A673 (cell line): ENCODE results near the gene GNG5.

Experiments used
- EZH2 ChIP-seq: fragments of 200-600 bp; sonication (generic); IDR thresholded peaks from 2 replicates; pipeline ENCODE4 v1.6.1; 2017; ENCODE audit warnings: borderline replicate concordance, low read depth, mild to moderate bottlenecking, mixed read lengths, antibody characterized with exemption, low read length; ENCODE audit not compliant: poor library complexity, severe bottlenecking
- TF ChIP-seq, protein P1 (sequence below): fragments of 300-800, 200-600 bp; sonication (generic); conservative IDR thresholded peaks from 2 replicates; pipeline ENCODE4 v1.5.1; 2017; ENCODE audit warnings: low read depth, mild to moderate bottlenecking, antibody characterized with exemption, low read length, moderate library complexity, mixed read lengths

GRCh38 chr1:84480650-84481049, 25.7 kb downstream of the GNG5 start:
- TF ChIP-seq, protein P1, sequence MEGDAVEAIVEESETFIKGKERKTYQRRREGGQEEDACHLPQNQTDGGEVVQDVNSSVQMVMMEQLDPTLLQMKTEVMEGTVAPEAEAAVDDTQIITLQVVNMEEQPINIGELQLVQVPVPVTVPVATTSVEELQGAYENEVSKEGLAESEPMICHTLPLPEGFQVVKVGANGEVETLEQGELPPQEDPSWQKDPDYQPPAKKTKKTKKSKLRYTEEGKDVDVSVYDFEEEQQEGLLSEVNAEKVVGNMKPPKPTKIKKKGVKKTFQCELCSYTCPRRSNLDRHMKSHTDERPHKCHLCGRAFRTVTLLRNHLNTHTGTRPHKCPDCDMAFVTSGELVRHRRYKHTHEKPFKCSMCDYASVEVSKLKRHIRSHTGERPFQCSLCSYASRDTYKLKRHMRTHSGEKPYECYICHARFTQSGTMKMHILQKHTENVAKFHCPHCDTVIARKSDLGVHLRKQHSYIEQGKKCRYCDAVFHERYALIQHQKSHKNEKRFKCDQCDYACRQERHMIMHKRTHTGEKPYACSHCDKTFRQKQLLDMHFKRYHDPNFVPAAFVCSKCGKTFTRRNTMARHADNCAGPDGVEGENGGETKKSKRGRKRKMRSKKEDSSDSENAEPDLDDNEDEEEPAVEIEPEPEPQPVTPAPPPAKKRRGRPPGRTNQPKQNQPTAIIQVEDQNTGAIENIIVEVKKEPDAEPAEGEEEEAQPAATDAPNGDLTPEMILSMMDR = no peak
- TF ChIP-seq EZH2 = no peak
